Endothelial cell of hepatic sinusoid (primary cell): ENCODE measurements around the gene KRTAP4-7.
"Not testable (repeated sequence)": the region's sequence is repeated elsewhere in the genome, so short reads cannot be mapped to it uniquely, and the experiment has no call there.

Experiments used
- in situ Hi-C: cut with HindIII; loops from 2 replicates; pipeline ENCODE4 v1.10.0; 2017; ENCODE audit warnings: low sequenced_read_pairs

The KRTAP4-7 gene

DNA sequence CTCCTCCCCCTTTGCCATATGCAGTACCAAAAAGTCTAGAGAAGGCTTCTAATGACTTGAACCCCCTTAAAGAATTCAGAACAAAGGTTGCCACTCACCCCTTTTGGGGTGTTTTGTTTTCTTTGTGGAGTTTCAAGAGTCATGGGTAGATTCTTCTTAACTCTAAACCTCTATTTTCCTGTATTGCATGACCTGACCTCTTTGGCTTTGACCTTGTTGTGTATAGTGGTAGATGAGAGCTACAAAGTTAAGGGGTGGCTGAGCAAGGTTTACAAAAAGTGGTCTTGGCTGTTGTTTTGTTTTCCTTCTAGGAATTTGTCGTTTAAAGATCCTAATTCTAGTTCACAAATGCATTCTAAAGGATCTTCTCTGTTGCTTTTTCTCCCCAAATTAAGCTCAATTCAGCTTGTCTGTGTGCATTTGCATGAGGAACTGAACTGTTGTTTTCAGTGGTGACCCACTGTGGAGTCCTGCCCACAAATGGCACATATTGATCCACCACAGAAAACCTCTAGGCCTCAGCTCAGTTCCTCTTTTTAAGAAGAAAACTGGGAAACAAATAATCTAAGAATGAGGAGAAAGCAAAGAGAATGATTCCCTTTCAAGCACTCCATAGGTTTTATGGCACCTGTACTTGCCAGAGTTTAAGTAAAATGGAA lies 24.9 kb downstream of the KRTAP4-7 start:
- in situ Hi-C loops, result not testable (repeated sequence)

GRCh38 chr17:41111151-41111885 lies 27.4 kb downstream of the KRTAP4-7 start:
- in situ Hi-C loops, result no loop called here

DNA sequence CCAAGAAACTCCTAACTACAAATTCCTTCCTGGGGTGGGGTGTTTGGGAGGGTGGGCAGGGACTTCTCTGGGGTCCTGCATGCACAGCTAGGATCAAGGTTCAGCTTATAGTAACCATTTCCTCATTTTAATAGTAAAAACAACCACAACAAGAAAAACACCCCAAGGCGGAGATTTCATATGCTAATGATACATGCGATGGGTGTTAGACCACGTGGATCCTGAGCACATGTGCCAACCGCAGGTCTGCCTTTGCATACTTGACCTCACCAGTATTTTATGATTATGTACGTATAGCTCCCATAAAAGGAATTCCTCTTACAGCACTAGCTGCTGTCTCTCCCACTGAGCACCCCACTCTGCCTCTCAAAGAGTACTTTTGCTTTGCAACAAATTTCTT lies 32.3 kb downstream of the KRTAP4-7 start:
- in situ Hi-C loops, result no loop called here

DNA sequence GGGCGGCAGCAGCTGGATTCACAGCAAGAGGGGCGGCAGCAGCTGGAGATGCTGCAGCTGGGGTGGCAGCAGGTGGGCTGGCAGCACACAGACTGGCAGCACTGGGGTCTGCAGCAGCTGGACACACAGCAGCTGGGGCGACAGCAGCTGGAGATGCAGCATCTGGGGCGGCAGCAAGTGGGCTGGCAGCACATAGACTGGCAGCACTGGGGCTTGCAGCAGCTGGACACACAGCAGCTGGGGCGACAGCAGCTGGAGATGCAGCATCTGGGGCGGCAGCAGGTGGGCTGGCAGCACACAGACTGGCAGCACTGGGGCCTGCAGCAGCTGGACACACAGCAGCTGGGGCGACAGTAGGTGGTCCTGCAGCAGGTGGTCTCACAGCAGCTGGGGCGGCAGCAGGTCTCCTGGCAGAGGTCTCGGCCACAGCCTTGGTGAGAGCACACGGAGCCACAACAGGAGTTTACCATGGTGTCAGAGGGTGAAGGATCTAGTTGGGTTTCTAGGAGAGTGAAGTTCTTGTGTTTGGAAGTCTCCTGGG lies 34.0 kb downstream of the KRTAP4-7 start, which contains the start of gene KRTAP4-11:
KRTAP4-11 (minus strand) TSS at position 528 of the 541 bp plus-strand sequence; CDS start at position 470, 58 bp downstream.
- in situ Hi-C loops, result not testable (repeated sequence)

DNA sequence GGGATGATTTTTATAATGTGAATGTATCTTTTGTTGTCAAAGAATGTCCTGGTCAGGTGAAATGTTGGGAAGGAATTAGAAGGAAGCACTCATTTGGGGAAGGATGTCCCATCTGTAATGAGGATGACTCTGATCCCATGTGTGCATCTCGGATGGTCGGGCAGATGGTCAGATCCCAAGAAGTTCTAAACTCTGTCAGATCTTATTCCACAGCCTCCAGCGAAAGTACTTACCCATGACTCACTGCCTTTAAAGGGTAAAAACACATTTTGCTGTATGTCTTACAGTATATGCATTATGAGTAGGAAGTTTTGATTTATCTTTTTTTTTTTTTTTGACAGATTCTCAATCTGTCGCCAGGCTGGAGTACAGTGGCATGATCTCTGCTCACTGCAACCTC lies 34.8 kb downstream of the KRTAP4-7 start:
- in situ Hi-C loops, result no loop called here

- in situ Hi-C loops, result not testable (repeated sequence)
Observed at GRCh38 chr17:41119696-41120690, 36.0 kb downstream of the KRTAP4-7 start.

- in situ Hi-C loops, result no loop called here
Observed at GRCh38 chr17:41121742-41122141, 37.8 kb downstream of the KRTAP4-7 start.

- in situ Hi-C loops, result not testable (repeated sequence)
Observed at GRCh38 chr17:41123292-41123990, 39.5 kb downstream of the KRTAP4-7 start.

GRCh38 chr17:41123991-41124371 lies 40.0 kb downstream of the KRTAP4-7 start, which contains the start of gene KRTAP4-12:
Gene KRTAP4-12 (minus strand): TSS chr17:41124182. CDS start chr17:41124122, 60 bp downstream.
- in situ Hi-C loops, result not testable (repeated sequence)

GRCh38 chr17:41125064-41125463 lies 41.1 kb downstream of the KRTAP4-7 start:
- in situ Hi-C loops, result no loop called here

GRCh38 chr17:41126412-41126811 lies 42.5 kb downstream of the KRTAP4-7 start:
- in situ Hi-C loops, result no loop called here

DNA sequence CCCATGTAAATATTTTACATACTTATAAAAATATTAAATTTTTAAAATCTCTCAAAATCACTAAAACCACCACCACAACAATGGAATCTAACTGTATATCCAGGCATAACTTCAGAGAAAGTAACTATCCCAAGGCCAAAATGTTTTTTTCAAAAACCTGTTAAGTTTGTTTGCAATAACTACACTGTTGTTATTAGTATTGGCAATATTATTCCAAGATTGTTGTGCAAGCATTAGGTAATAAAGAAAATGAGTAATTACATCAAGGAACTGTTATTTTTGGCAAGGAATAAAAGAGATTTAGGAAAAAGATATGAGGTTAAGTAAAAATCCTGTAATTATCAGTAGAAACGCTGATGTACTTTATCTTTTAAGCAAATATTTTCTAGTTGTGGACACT lies 43.4 kb downstream of the KRTAP4-7 start:
- in situ Hi-C loops, result no loop called here

GRCh38 chr17:41131979-41132378 lies 48.0 kb downstream of the KRTAP4-7 start:
- in situ Hi-C loops, result no loop called here

DNA sequence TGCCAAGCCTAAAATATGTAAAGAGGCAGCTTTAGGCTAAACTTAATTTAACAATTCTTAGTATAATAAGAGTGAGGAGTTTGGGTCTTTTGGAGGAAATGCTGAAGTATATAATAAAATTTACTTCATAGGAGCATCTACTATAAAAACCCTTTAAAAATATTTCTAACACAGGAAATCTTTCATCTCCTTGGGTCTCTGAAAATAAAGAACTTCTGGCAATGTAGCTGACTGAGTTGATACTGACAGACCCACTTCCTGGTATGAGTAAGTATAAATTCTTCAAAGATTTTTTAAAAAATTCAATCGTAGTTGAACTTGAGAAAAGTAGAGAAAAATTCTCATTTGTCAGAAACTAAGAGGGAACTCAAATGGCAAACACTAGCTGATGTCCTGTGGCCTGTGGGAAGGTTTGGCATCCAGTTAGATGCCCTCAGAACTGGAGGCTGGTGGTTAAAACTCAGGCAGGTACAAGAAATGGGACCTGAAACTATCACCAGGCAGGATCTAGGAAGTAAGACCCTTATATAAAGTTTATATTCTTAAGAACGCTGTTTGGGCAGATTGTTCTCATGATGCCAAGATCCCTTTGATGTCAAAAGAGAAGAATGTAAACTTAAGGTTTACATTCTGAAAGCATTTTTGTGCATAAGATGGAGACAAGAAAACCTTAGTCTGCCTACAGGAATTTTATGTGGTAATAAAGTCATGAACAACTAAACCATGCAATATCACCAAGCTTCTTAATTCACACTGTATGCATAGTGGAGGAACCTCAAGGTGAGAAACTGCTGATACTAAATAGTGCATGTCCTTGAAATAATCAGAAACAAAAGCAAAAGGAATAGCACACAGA lies 50.2 kb downstream of the KRTAP4-7 start:
- in situ Hi-C loops, result no loop called here
